Loucy (cell line): ENCODE results near the gene XCR1.

ENCODE experiments used
- H2AFZ ChIP-seq: fragments of 200-600 bp; sonication (generic); 2 replicates; pipeline ENCODE4 v1.6.0; 2016; ENCODE audit warnings: antibody characterized with exemption, mild to moderate bottlenecking, low read length, moderate library complexity
- H3F3A ChIP-seq: fragments of 200-600 bp; 2 replicates; pipeline ENCODE4 v1.6.0; 2016; ENCODE audit warnings: antibody characterized with exemption, low read depth, mild to moderate bottlenecking
- H3K27me3 ChIP-seq: fragments of 200-600 bp; sonication (generic); 2 replicates; pipeline ENCODE4 v1.6.1; 2014; ENCODE audit warnings: low read length, mild to moderate bottlenecking; ENCODE audit not compliant: insufficient read depth, poor library complexity, severe bottlenecking
- H3K36me3 ChIP-seq: fragments of 200-600 bp; sonication (generic); 2 replicates; pipeline ENCODE4 v1.6.1; 2016; ENCODE audit warnings: low read length; ENCODE audit not compliant: insufficient read depth
- H3K4me1 ChIP-seq: fragments of 200-600 bp; sonication (generic); 2 replicates; pipeline ENCODE4 v1.5.1; 2014; ENCODE audit warnings: low read length, mild to moderate bottlenecking; ENCODE audit not compliant: insufficient read depth, poor library complexity, severe bottlenecking
- H3K4me2 ChIP-seq: fragments of 200-600 bp; sonication (generic); 2 replicates; pipeline ENCODE4 v1.6.0; 2014; ENCODE audit warnings: antibody characterized with exemption, low read length, low read depth, mild to moderate bottlenecking; ENCODE audit not compliant: poor library complexity, severe bottlenecking
- H3K4me3 ChIP-seq: fragments of 200-600 bp; sonication (generic); 2 replicates; pipeline ENCODE4 v1.5.1; 2014; ENCODE audit warnings: low read length, mild to moderate bottlenecking, mixed read lengths; ENCODE audit not compliant: poor library complexity, severe bottlenecking
- H3K79me2 ChIP-seq: fragments of 200-600 bp; sonication (generic); 2 replicates; pipeline ENCODE4 v1.6.1; 2014; ENCODE audit warnings: low read length; ENCODE audit not compliant: insufficient read depth
- H3K9ac ChIP-seq: fragments of 200-600 bp; sonication (generic); 2 replicates; pipeline ENCODE4 v1.6.0; 2014; ENCODE audit warnings: mild to moderate bottlenecking, low read depth, low read length, moderate library complexity; ENCODE audit not compliant: poor library complexity, severe bottlenecking
- H3K9me2 ChIP-seq: fragments of 200-600 bp; sonication (generic); replicated peaks from 2 replicates; pipeline ENCODE4 v1.6.1; 2016; ENCODE audit warnings: low read depth, low read length, mixed read lengths
- H3K9me3 ChIP-seq: fragments of 200-600 bp; sonication (generic); 2 replicates; pipeline ENCODE4 v1.6.1; 2014; ENCODE audit warnings: mild to moderate bottlenecking, antibody characterized with exemption, low read length, low read depth; ENCODE audit not compliant: insufficient read depth
- H4K20me1 ChIP-seq: fragments of 200-600 bp; sonication (generic); 2 replicates; pipeline ENCODE4 v1.6.0; 2014; ENCODE audit warnings: antibody characterized with exemption, low read length, mild to moderate bottlenecking; ENCODE audit not compliant: insufficient read depth, poor library complexity, severe bottlenecking
- CTCF ChIP-seq: fragments of 200-600 bp; sonication (generic); conservative IDR thresholded peaks from 2 replicates; pipeline ENCODE4 v1.5.1; 2014; ENCODE audit warnings: mild to moderate bottlenecking, antibody characterized with exemption, low read length
- EZH2phosphoT487 ChIP-seq: fragments of 200-600 bp; IDR thresholded peaks from 2 replicates; pipeline ENCODE4 v1.6.1; 2018; ENCODE audit warnings: antibody characterized with exemption, mild to moderate bottlenecking, moderate library complexity, borderline replicate concordance

Gene XCR1

GRCh38 chr3:46030626-46031025, 3.3 kb upstream of the XCR1 start:
- no peak overlapping the region for H3K4me3 ChIP-seq
- no peak overlapping the region for H3K9ac ChIP-seq
- H3K9me3 ChIP-seq: peaks cover 9% of the 10 kb centered on the region; the same call in 1 of the 2 replicates
- no peaks in the 10 kb centered on the region for H3K27me3 ChIP-seq
- no peaks in the 10 kb centered on the region for H3K9me2 ChIP-seq
- H3K79me2 ChIP-seq: no peaks in the 10 kb centered on the region
- no peak overlapping the region for H2AFZ ChIP-seq
- H3K36me3 ChIP-seq: no peaks in the 10 kb centered on the region
- TF ChIP-seq EZH2phosphoT487 (no peak), CTCF (no peak)
- no peaks in the 10 kb centered on the region for H3F3A ChIP-seq
- H4K20me1 ChIP-seq: no peaks in the 10 kb centered on the region
- no peaks in the 10 kb centered on the region for H3K4me1 ChIP-seq
- no peak overlapping the region for H3K4me2 ChIP-seq

GRCh38 chr3:46029953-46030543, 2.8 kb upstream of the XCR1 start:
- Histone ChIP-seq H3K9ac (no peak overlapping the region), H3K4me3 (no peak overlapping the region), H2AFZ (no peak overlapping the region), H3K4me2 (no peak overlapping the region), H3K4me1 (no peaks in the 10 kb centered on the region), H3K9me3 (peaks cover 9% of the 10 kb centered on the region; the same call in 1 of the 2 replicates), H3K27me3 (no peaks in the 10 kb centered on the region), H3K36me3 (no peaks in the 10 kb centered on the region), H3K9me2 (no peaks in the 10 kb centered on the region), H4K20me1 (no peaks in the 10 kb centered on the region), H3K79me2 (no peaks in the 10 kb centered on the region), H3F3A (no peaks in the 10 kb centered on the region)
- TF ChIP-seq CTCF (no peak), EZH2phosphoT487 (no peak)

GRCh38 chr3:46027736-46028397, 584 bp upstream of the XCR1 start:
- Histone ChIP-seq H3K36me3 (no peaks in the 10 kb centered on the region), H3K27me3 (no peaks in the 10 kb centered on the region), H3K4me3 (no peak overlapping the region), H3K4me2 (no peak overlapping the region), H3K9me3 (peaks cover 9% of the 10 kb centered on the region; the same call in 1 of the 2 replicates), H4K20me1 (no peaks in the 10 kb centered on the region), H3F3A (no peaks in the 10 kb centered on the region), H3K4me1 (no peaks in the 10 kb centered on the region), H3K79me2 (no peaks in the 10 kb centered on the region), H3K9me2 (no peaks in the 10 kb centered on the region), H2AFZ (no peak overlapping the region), H3K9ac (no peak overlapping the region)
- no peak for TF ChIP-seq CTCF
- TF ChIP-seq EZH2phosphoT487: no peak
